ENCODE results near the gene PRR33.
"Not testable (repeated sequence)": the region's sequence is repeated elsewhere in the genome, so short reads cannot be mapped to it uniquely, and the experiment has no call there.

PRR33 gene

DNA sequence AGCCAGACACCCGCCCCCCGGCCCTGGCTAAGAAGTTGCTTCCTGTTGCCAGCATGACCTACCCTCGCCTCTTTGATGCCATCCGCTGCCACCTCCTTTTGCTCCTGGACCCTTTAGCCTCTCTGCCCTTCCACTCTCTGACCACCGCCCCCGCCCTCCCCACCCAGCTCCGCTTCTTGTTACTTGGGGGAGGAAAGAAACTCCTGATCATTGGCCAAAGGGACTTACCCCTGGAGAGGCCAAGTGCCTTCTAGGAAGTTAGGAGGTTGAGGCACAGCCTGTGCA is at the start of gene PRR33:
PRR33 (minus strand) TSS at position 65 of the 285 bp plus-strand sequence. CDS start 1,311 bp downstream, outside the sequence.
- DNase-seq (ENCODE audit: low read depth) = no peak

DNA sequence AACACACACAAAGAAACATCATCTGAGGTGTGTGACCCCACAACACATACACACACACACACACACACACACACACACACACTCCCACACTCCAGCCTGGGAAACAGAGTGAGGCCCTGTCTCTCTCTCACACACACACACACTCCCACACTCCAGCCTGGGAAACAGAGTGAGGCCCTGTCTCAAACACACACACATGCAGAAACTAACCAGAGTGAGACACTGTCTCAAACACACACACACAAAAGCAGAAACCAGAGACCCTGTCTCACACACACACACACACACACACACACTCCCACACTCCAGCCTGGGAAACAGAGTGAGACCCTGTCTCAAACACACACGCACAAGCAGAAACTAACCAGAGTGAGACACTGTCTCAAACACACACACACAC is 48.1 kb upstream of the PRR33 start:
- DNase-seq (ENCODE audit: low read depth) = not testable (repeated sequence)

DNA sequence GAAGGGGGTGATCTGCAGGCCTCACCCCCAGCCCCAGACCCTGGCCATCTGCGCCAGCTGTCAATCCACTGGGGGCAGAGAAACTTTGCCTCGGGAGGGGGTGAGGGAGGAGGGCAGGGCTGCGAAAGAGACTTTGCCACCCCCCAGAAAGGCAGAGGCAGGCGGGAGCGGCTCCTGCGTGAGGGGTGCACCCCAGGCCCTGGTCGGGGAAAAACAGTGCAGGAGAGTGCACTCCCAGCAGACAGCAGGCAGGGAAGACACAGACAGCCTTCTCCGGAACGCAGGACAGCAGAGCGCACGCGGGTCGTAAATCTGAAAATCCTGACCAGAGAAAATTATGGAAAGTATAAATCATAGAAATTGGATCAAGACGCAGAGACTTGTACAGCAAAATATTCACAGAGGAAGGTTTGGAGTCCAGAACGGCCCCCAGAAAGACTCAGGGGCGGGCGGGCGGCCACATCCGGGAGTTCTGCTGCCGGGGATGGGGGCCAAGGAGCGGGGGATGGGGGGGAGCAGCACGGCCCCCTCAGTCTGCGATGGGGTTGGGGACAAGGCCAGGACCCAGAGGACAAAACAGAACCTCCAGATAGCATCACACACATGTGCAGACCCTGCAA is 47.4 kb upstream of the PRR33 start:
- DNase-seq (ENCODE audit: low read depth) = no peak

GRCh38 chr11:1938343-1939005 is 46.8 kb upstream of the PRR33 start:
- DNase-seq (ENCODE audit: low read depth) = no peak

- DNase-seq (ENCODE audit: low read depth) = no peak
These were observed 46.1 kb upstream of the PRR33 start for GRCh38 chr11:1937616-1938342.

DNA sequence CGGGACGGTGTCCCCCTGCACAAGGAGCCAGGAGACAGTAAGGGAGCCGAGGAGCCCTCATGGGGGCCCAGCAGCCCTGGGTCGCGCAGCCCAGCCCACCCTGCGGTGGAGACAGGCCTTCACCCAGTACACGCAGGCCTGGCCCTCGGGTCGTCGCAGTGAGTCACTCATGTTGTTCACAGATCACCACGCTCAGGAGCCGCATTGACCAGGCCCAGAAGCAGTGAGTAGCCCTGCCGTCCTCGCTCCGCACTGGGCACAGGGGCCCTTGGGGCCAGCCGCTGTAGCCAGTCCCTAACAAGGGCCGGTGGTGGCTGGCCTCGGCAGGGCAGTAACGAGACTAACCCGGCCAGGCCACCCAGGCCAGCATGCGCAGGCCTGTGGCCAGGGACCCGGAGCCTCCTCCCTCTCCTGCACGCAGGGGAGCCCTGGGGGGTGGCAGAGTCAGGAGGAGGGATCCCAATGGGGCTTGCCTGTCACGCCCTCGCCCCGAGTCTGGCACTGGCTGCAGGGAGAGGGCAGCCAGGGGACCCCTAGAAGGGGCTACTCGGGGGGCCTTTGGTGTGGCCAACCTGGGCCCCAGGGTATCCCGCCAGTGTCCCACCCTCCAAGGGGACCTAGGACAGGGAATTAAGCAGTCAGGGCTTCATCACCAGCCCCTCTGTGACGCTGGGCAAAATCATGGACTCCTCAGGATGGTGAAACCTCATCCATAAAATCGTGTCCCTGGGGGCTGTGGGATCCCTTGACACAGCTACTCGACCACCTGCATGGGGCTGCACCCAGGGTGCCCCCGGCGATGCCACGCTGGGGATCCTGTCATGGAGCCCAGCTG is 45.3 kb upstream of the PRR33 start:
- no peak for DNase-seq (ENCODE audit: low read depth)

GRCh38 chr11:1936072-1936780 is 44.5 kb upstream of the PRR33 start:
- no peak for DNase-seq (ENCODE audit: low read depth)

DNA sequence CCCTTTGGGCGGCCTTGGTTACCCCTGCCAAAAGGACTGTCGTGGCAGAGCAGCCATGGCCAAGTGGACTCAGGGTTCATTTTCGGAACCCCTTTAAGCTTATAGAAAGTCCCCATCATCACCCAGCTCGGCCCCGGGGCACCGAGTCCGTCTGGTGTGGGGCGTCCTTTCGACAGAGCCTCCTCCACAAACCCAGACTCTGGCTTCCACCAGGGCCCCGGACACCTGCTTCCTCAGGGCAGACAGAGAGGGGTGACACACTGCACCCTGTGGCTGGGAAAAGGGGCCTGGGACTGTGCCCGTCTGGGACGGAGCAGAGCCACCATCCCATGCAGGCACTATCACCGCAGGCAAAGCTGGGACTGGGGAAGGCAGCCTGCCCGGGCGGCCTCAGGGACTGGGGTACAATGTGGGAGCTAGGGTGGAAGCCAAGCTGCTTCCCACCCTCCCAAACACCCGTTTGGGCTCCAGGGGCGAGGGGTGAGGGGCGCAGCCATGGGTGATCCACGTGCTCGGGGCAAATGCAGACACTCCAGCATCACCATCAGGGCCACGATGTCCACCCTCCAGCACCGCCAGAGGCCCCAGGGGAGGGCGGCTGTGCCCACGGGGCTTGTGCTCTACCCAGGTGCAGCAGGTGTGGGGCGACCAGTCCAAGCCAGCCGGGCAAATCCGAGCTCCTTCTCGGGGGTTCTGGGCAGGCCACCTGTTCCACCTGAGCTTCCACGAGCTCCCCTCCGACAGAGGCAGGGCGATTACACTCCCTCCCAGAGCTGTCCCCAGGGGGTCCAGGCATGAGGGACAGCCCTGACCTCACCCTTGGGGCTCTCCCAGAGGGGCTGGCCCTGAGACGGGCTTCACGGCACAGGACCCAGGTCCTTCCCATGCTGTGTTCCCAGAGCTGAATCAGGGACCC is 43.7 kb upstream of the PRR33 start:
- DNase-seq (ENCODE audit: low read depth) = no peak

GRCh38 chr11:1934335-1935155 is 42.9 kb upstream of the PRR33 start:
- DNase-seq (ENCODE audit: low read depth) = no peak

DNA sequence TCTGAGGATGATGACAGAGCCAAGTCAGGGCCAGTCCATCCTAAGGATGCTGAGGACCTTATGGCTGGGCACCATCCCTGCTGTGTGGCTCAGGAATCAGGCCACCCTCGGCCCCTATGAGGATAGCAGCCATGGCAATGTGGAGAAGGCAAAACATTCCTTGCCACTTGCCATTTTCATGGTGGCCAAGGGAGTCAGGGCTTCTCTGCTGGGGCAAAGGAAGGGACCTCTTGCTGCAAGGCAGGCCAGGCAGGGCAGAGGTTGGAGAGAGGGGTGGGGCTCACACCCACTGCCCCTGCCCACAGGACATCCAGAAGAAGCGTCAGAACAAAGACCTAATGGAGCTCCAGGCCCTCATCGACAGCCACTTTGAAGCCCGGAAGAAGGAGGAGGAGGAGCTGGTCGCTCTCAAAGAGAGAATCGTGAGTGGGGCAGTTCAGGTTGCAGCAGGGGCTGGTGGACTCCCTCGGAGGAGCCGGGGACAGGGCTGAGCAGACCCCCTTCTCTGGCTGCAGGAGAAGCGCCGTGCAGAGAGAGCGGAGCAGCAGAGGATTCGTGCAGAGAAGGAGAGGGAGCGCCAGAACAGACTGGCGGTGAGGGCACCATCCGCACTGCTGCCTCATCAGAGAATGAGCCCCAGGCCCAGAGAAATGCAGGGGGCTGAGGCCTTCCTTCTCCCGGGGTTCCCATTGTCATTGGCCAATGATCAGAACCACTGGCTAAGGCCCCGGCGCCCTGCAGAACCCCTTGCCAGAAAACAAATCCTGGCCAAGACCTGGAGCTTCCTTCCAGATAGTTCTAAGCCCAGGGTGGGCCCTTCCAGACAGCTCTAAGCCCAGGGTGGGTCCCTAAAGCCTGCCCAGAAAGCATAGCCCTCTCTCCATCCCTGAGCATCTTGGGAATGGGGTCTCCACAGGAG is 42.0 kb upstream of the PRR33 start:
- no peak for DNase-seq (ENCODE audit: low read depth)

- no peak for DNase-seq (ENCODE audit: low read depth)
These were observed 41.0 kb upstream of the PRR33 start for GRCh38 chr11:1932681-1933080.

DNA sequence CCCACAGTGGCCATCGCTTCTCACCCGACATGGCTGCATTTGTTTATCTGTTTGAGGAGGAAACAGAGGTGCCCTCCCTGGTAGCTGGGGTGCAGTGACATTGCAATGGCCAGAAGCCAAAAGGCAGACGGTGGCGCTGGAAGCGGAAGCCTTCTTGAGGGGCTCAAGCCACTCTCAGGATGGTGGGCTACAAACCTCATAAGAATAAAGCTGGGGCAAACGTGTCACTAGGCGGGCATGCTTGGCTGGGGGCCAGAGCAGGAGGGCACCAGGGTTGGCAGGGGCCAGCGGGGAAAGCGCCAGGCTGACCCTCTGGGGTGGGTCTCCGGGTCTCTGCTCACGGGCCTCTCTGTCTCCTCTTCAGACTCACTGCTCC is 40.4 kb upstream of the PRR33 start:
- no peak for DNase-seq (ENCODE audit: low read depth)

DNA sequence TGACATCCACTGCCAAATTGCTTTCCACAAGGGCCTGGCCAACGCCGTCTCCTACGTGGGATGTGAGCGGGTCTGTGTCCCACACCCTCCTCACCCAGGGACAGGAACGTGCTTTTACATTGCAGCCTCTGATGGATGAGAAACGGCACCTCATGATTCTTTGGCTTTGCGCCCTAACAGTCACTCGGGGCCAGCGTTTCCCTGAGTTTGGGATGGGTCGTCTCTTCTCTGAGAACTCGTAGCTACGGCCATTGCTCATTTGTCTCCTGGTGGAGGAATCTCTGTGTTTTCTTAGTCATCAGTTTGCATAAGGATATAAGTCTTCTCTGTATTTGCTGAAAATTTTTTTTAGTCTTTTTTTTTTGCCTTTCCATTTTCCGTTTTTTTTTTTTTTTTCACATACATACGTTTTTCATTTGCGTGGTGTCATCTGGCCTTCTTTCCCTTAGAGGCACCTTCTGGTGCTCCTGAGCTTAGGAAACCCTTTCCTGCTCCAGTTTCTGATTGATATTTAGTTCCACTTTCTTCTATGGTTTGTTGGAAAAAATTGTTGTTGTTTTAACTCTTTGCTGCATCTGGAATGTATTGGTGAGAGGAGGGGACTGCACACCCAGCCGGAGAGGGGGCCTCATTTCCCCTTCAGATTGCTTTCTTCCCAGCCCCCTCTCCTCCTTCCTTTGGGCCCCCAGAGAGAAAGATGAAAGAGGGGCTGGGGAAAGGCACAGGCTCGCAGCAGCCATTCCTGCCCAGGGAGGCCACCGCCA is 39.8 kb upstream of the PRR33 start:
- DNase-seq (ENCODE audit: low read depth) = no peak

- DNase-seq (ENCODE audit: low read depth) = no peak
These were observed 38.8 kb upstream of the PRR33 start for GRCh38 chr11:1930462-1930830.

DNA sequence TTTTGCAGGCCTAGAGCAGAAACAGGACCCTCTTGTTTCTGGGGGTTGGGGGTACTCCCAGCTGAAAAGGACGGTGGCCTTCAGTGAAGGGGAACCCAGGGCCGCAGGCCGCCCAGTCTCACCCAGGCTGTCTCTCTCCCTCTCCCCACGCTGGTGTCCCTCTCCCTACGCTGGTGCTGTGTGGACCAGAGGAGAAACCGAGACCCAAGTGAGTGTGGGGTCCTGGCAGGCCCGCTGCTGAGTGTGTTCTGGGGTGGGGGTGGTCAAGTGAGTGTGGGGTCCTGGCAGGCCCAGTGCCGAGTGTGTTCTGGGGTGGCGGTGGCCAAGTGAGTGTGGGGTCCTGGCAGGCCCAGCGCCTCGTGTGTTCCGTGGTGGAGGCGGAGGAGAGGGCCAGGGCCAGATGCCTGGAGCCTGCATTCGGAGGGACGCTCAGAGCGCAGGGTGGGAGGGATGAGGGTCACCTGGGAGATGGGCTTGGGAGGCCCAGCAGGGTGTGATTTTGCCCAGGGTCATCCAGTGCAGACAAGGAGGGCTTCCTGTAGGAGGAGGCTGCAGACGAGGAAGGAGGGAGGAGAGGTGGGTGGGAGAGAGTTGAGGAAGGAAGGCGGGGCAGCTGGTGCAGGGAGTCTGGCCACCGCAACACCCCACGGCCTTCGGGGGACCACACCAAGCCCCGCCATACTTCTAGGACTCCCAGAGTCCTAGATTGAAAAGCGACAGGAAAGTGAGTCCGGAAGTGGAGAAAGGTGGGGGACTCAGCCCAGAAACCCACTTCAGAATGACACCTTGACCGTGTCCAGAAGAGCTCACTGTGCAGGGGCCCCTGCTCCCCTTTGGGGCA is 38.1 kb upstream of the PRR33 start:
- no peak for DNase-seq (ENCODE audit: low read depth)

GRCh38 chr11:1928891-1929541 is 37.3 kb upstream of the PRR33 start:
- DNase-seq (ENCODE audit: low read depth) = no peak

- no peak for DNase-seq (ENCODE audit: low read depth)
These were observed 36.8 kb upstream of the PRR33 start for GRCh38 chr11:1928470-1928890.
